ENCODE measurements around the gene AFF3. TPM values are rescaled to one million over a fixed set of nuclear protein-coding genes. Genes with fewer than 3 reads are reported as not detected.

AFF3 gene
- total RNA-seq, 1 experiment from 2014 or later: 4.2 TPM

GRCh38 chr2:99609851-99610381, 532.5 kb downstream of the AFF3 start:
- no peak for DNase-seq (ENCODE audit: low read depth, low spot score)
- in situ Hi-C loops (cut with HindIII; ENCODE audit: low pct_unique_long_range_greater_than_20kb, low sequenced_read_pairs): no loop called here

GRCh38 chr2:99608861-99609260, 533.5 kb downstream of the AFF3 start:
- in situ Hi-C loops (cut with HindIII; ENCODE audit: low pct_unique_long_range_greater_than_20kb, low sequenced_read_pairs): no loop called here
- no peak for DNase-seq (ENCODE audit: low read depth, low spot score)

- peak; percentile 15 for DNase-seq (ENCODE audit: low read depth, low spot score)
- in situ Hi-C loops (cut with HindIII; ENCODE audit: low pct_unique_long_range_greater_than_20kb, low sequenced_read_pairs): no loop called here
Measured at GRCh38 chr2:99607861-99608491, 534.4 kb downstream of the AFF3 start.

GRCh38 chr2:99607454-99607853, 534.9 kb downstream of the AFF3 start:
- in situ Hi-C loops (cut with HindIII; ENCODE audit: low pct_unique_long_range_greater_than_20kb, low sequenced_read_pairs): no loop called here
- no peak for DNase-seq (ENCODE audit: low read depth, low spot score)

GRCh38 chr2:99605036-99605435, 537.4 kb downstream of the AFF3 start:
- no peak for DNase-seq (ENCODE audit: low read depth, low spot score)
- in situ Hi-C loops (cut with HindIII; ENCODE audit: low pct_unique_long_range_greater_than_20kb, low sequenced_read_pairs): no loop called here

- in situ Hi-C loops (cut with HindIII; ENCODE audit: low pct_unique_long_range_greater_than_20kb, low sequenced_read_pairs): no loop called here
- no peak for DNase-seq (ENCODE audit: low read depth, low spot score)
Measured at GRCh38 chr2:99602476-99602875, 539.9 kb downstream of the AFF3 start.

GRCh38 chr2:99600981-99601651, 541.3 kb downstream of the AFF3 start:
- DNase-seq (ENCODE audit: low read depth, low spot score): no peak
- in situ Hi-C loops (cut with HindIII; ENCODE audit: low pct_unique_long_range_greater_than_20kb, low sequenced_read_pairs): no loop called here

GRCh38 chr2:99598441-99598840, 543.9 kb downstream of the AFF3 start:
- in situ Hi-C loops (cut with HindIII; ENCODE audit: low pct_unique_long_range_greater_than_20kb, low sequenced_read_pairs): no loop called here
- no peak for DNase-seq (ENCODE audit: low read depth, low spot score)

- in situ Hi-C loops (cut with HindIII; ENCODE audit: low pct_unique_long_range_greater_than_20kb, low sequenced_read_pairs): no loop called here
Measured at GRCh38 chr2:99597616-99598015, 544.8 kb downstream of the AFF3 start.

GRCh38 chr2:99595373-99595772, 547.0 kb downstream of the AFF3 start:
- no peak for DNase-seq (ENCODE audit: low read depth, low spot score)
- in situ Hi-C loops (cut with HindIII; ENCODE audit: low pct_unique_long_range_greater_than_20kb, low sequenced_read_pairs): no loop called here

More at GRCh38 chr2:99597616-99598015, 544.8 kb downstream of the AFF3 start:
- no peak for DNase-seq (ENCODE audit: low read depth, low spot score)

- DNase-seq (ENCODE audit: low read depth, low spot score): no peak
- in situ Hi-C loops (cut with HindIII; ENCODE audit: low pct_unique_long_range_greater_than_20kb, low sequenced_read_pairs): no loop called here
Measured at GRCh38 chr2:99593692-99594427, 548.5 kb downstream of the AFF3 start.

- no peak for DNase-seq (ENCODE audit: low read depth, low spot score)
- in situ Hi-C loops (cut with HindIII; ENCODE audit: low pct_unique_long_range_greater_than_20kb, low sequenced_read_pairs): no loop called here
Measured at GRCh38 chr2:99576775-99577174, 565.6 kb downstream of the AFF3 start.

GRCh38 chr2:99573634-99574251, 568.6 kb downstream of the AFF3 start:
- in situ Hi-C loops (cut with HindIII; ENCODE audit: low pct_unique_long_range_greater_than_20kb, low sequenced_read_pairs): no loop called here
- DNase-seq (ENCODE audit: low read depth, low spot score): no peak

- in situ Hi-C loops (cut with HindIII; ENCODE audit: low pct_unique_long_range_greater_than_20kb, low sequenced_read_pairs): no loop called here
Measured at GRCh38 chr2:99572373-99573164, 569.8 kb downstream of the AFF3 start.

GRCh38 chr2:99571954-99572353, 570.4 kb downstream of the AFF3 start:
- DNase-seq (ENCODE audit: low read depth, low spot score): no peak
- in situ Hi-C loops (cut with HindIII; ENCODE audit: low pct_unique_long_range_greater_than_20kb, low sequenced_read_pairs): no loop called here

More at GRCh38 chr2:99572373-99573164, 569.8 kb downstream of the AFF3 start:
- no peak for DNase-seq (ENCODE audit: low read depth, low spot score)

- in situ Hi-C loops (cut with HindIII; ENCODE audit: low pct_unique_long_range_greater_than_20kb, low sequenced_read_pairs): no loop called here
- no peak for DNase-seq (ENCODE audit: low read depth, low spot score)
Measured at GRCh38 chr2:99571533-99571932, 570.9 kb downstream of the AFF3 start.

GRCh38 chr2:99571021-99571420, 571.4 kb downstream of the AFF3 start:
- in situ Hi-C loops (cut with HindIII; ENCODE audit: low pct_unique_long_range_greater_than_20kb, low sequenced_read_pairs): no loop called here
- DNase-seq (ENCODE audit: low read depth, low spot score): no peak

Data from SK-MEL-5 (cell line).